Activated CD8-positive, alpha-beta memory T cell treated with anti-CD3 and anti-CD28 coated beads, Interleukin-2, amount 50 U/mL, for 48 hours (primary cell): ENCODE data around the gene PRSS57.
A peak's percentile ranks its signal among the peaks of the same experiment; 100 is the strongest.
"Not testable (repeated sequence)": the region's sequence is repeated elsewhere in the genome, so short reads cannot be mapped to it uniquely, and the experiment has no call there.

Experiments
- DNase-seq: peaks from one replicate; pipeline ENCODE4 v3.0.0-alpha.2; 2020

The PRSS57 gene

DNA sequence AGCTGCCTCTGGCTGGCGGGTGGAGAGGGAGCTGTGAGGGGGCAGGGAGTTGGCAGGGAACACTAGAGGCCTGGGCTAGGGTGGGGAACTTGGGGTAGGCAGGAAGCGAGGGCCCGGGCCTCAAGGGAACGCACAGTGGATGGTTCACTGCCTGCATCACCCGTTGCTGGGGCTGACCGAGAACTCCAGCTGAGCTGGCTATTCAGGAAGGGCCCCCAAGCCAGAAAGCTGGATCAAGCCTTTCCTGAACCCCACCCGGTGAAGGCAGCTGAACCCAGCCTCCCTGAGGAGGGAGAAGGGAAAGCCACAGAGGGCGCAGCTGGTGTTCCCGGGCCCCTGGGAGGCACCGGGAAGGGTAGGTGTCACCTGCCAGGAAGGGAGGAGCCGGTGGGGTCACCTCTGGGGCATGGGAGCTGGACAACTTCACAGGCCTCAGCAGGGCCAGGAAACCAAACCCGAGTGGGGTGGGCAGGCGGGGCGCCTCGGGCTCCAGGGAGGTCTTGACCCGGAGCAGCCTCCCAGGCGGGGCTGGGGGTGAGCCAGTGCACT lies 27.4 kb upstream of the PRSS57 start:
- DNase-seq = no peak

DNA sequence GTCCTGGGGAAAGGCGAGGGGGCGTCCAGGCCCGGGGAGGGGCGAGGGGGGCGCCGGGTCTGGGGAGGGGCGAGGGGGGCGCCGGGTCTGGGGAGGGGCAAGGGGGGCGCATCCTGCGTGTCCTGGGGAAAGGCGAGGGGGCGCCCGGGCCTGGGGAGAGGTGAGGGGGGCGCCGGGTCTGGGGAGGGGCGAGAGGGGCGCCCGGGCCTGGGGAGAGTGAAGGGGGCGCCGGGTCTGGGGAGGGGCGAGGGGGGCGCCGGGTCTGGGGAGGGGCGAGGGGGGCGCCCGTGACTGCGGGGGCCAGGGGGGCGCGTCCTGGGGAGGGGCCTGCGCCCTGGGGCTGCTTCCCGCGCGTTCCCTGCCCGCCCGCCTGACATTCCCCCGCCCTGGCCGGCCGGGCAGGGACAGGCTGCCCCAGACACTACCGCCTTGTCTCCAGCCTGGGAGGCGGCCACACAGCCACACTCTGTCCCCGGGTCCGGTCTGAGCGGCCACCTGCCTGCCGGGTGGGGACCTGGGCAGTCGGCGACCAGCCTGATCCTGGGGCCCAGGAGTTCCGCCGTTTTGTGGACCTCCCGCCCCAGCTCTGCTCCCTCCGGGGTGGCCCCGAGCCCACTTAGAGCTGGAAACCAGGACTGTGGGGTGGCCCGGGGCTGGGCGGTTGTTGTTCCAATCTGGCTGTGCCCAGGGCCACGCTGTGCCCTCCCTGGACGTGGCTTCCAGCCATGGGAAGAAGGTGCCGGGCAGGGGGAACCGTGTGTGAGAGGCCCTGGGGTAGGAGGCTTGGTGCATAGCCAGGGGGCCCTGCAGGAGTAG lies 25.3 kb upstream of the PRSS57 start:
- no peak for DNase-seq

- no peak for DNase-seq
Observed at GRCh38 chr19:719636-720344, 24.5 kb upstream of the PRSS57 start.

DNA sequence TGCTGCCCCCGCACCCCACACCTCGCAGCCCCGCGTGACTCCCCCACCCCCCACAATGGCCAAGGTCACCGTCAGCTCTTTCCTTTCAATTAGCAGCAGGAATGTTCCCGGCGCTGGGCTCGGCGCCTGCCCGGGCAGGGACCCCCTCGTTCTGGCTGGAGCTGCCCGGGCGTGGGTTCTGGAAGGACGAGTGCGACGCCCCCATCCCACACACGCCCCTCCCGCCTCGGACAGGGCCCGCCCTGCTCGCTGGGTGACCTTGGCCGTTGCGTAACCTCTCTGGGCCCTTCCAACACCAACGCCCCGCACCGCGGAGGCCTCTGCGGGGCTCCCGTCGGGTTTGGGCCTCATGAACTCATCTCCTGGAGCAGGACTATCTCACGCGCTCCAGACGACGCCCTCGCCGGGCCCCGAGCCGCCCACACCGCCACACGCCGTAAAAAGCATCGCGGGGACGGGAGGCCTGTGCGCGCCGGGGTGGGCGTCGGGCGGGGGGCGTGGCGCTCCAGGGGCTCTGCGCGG lies 23.8 kb upstream of the PRSS57 start:
- DNase-seq = no peak

GRCh38 chr19:718251-718951 lies 23.1 kb upstream of the PRSS57 start:
- no peak for DNase-seq

- no peak for DNase-seq
Observed at GRCh38 chr19:715347-715746, 20.1 kb upstream of the PRSS57 start.

GRCh38 chr19:711254-711653 lies 16.0 kb upstream of the PRSS57 start:
- no peak for DNase-seq

GRCh38 chr19:710767-711166 lies 15.5 kb upstream of the PRSS57 start:
- DNase-seq = no peak

DNA sequence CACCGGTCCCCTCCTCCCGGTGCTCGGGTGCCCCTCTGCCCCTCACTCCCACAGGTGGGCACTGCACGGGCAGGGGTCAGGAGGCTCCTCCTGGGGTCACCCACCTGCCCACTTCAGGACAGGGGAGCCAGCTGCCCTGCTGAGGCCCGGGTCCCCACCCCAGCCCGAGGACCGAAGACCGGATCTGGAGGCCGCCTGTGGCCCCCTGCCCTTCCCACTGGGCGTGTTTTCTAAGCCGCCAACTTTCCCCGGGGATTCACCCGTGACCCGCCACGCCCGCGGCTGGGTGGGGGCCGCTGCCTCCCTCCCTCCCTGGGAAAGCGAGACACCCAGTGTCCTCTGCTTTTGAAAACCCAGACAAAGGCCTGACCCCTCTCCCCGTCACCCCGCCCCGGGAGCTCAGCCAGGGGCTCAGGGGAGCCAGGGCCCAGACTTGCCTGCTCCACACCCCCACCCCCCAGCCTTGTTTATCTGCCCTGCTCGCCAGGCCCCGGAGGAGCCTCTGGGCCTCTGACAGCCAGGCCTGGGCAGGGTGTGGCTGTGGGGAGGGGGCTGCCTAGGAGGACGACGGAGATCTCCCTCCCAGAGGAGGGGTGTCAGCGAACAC lies 14.8 kb upstream of the PRSS57 start:
- DNase-seq = no peak

DNA sequence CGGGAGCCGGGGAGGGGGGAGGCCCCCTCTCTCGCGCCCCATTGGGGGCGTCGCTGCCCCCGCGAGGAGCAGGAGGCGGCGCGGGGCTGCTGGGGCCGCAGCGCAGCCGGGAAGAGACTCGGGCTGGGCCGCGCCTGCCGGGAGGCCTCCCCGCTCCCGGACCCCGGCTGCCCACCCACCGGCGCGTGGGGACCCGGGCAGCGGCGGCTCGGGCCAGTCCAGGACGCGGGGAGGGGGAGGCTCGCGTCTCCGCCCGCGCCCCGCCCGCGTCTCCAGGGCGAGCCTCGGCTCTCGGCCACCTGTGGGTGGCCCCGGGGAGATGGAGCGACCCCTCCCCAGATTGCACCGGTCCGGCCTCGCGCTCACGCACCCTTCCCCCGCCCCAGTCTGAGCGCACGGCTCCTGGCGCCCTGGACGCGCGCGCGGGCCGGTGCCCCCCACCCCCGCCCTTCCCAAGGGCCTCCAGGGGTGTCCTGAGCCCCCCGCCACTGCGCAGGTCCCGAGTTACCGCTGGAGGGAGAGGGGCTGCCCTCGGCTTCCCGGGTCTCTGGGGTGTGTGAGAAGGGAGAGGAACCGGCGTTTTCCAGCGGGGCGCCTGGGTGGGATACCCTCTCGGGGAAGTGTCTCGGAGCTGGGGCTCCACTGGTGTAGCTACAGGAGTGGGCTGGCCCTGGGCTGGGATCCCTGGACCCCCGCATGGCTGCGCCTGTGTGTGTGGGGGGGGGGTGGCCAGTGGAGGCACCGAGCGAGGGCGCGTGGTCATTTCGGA lies 14.1 kb upstream of the PRSS57 start:
- no peak for DNase-seq

GRCh38 chr19:708154-709143 lies 13.2 kb upstream of the PRSS57 start, which contains the start of gene PALM:
Gene PALM (plus strand): TSS chr19:708935. CDS start chr19:709147, 212 bp downstream.
- no peak for DNase-seq

DNA sequence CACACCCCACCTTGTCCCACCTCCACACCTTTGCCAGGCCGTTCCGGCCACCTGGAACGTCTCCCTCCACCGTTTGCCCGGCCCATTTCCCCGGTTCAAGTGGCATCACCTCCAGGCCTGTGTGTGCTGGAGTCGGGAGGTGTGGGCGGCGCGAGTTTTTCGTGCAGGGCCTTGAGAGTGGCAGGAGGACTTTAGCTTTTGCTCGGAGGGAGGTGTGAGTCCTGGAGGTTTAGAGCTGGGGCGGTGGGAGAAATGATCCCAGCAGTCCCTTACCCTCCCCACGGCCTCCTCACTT lies 9.1 kb upstream of the PRSS57 start:
- no peak for DNase-seq

DNA sequence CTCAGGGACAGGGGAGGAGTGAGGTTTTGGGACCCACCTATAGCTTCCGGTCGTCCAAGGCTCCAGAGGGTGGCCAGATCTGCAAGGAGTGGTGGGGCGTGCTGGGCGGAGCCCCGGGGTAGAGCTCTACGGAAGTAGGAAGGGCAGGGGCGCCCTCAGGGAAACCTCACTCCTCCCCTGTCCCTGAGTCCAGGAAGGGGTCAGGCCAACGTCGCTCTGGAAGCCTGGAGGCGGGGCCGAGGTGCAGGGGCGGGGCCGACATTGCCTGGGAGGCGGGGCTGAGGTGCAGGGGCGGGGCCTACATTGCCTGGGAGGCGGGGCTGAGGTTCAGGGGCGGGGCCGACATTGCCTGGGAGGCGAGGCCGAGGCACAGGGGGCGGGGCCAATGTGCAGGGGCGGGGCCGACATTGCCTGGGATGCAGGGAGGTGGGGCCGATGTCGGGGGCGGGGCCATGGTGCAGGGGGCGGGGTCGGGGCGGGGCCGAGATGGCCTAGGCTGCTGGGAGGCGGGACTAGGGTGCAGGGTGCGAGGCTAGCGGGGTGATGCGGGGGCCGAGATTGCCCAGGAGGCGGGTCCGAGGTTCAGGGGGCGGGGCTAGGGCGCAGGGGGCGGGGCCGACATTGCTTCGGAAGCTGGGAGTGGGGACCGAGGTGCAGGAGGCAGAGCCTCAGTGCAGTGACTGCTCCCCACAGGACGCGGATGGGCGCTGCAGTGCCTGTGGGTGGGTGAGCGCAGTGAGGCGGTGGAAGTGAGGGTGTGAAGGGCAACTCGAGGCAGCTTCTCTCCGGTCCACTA lies 8.6 kb upstream of the PRSS57 start:
- DNase-seq = peak; percentile 90

DNA sequence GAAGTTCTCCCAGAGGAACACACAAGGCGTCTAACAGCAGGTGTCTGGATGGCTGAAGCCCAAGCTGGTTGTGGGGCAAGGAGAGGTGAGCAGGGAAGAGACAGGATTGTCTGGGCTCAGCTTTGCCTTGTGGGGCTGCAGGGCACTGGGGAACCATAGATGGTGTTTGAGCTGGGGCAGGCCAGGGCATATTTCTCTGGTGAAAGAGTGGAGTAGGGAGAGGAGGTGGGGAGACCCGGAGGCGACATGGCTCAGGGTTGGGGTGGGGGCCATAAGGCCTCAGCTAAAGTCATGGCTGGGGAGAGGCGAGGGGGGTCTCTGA lies 8.0 kb upstream of the PRSS57 start:
- no peak for DNase-seq

GRCh38 chr19:702847-703246 lies 7.6 kb upstream of the PRSS57 start:
- not testable (repeated sequence) for DNase-seq

GRCh38 chr19:699885-700284 lies 4.6 kb upstream of the PRSS57 start:
- DNase-seq = not testable (repeated sequence)

DNA sequence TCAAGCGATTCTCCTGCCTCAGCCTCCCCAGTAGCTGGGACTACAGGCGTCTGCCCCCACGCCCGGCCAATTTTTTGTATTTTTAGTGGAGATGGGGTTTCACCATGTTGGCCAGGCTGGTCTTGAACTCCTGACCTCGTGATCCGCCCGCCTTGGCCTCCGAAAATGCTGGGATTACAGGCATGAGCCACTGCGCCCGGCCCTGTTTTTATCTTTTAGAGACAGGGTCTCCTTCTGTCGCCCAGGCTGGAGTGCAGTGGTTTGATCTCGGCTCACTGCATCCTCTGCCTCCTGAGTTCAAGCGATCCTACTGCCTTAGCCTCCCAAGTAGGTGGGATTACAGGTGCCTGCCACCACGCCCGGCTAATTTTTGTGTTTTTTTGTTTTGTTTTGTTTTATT lies 3.3 kb upstream of the PRSS57 start:
- not testable (repeated sequence) for DNase-seq

- DNase-seq = no peak
Observed at GRCh38 chr19:694481-695351, 536 bp downstream of the PRSS57 start.

DNA sequence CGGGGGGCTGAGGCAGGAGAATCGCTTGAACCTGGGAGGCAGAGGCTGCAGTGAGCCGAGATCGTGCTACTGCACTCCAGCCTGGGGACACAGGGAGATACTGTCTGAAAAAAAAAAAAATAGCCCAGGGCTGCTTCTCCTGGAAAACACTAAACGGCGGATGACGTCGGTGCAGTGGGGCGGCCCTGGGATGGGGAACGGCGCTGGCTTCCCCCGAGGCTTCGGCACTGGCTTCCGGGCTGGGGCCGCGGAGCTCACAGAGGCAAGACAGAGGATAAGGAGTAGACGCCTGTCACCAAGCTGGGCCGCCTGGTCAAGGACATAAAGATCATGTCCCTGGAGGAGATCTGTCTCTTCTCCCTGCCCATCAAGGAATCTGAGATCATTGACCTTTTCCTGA lies 5.0 kb downstream of the PRSS57 start:
- DNase-seq = no peak
